ENCODE results near the gene NAA16. TPM values are rescaled to one million over a fixed set of nuclear protein-coding genes. Genes with fewer than 3 reads are reported as not detected.

NAA16 gene
- total and polyA plus RNA-seq, 10 of the 15 experiments (the other 5 are each of a cell fraction or from before 2014, with no cell fraction given): 5.4 to 18.5 (median 13.2) TPM

- no peaks in the 10 kb centered on the region for H3K36me3 ChIP-seq (ENCODE audit: control insufficient read depth in 2 of 2, insufficient read depth in 2 of 2, low read length in 1 of 2)
- ATAC-seq (no peak), FAIRE-seq (no peak), DNase-seq (ENCODE audit: low read depth, low spot score) (no peak)
- no peaks in the 10 kb centered on the region for H3K79me2 ChIP-seq (ENCODE audit: control insufficient read depth, insufficient read depth, low read length)
- intact Hi-C loops (cut with micrococcal nuclease; ENCODE audit: unreplicated experiment) (loop anchor here (5.0 kb wide), 1 partner anchor 243 kb away; no protein-coding TSS in a partner anchor), in situ Hi-C loops (cut with MboI) (no loop called here)
- H3K4me2 ChIP-seq (ENCODE audit: control insufficient read depth, insufficient read depth): no peak overlapping the region
- no peaks in the 10 kb centered on the region for H3K9me3 ChIP-seq (replicated peaks; ENCODE audit: control insufficient read depth, insufficient read depth, low read length)
- H3K9ac ChIP-seq (ENCODE audit: control insufficient read depth, insufficient read depth, low read length): no peak overlapping the region
- ChIA-PET RAD21 (ENCODE audit: unreplicated experiment) (interaction anchor here (1.0 kb wide), 1 partner anchor 243 kb away, joined by 3 read pairs; no protein-coding TSS in a partner anchor), POLR2A (no interaction called here), CTCF (interaction anchor here (1.2 kb wide), 1 partner anchor 243 kb away, joined by 5 read pairs; no protein-coding TSS in a partner anchor), SMC1A (ENCODE audit: uncharacterized antibody, unreplicated experiment) (interaction anchor here (0.5 to 1.3 kb wide), 3 partner anchors 88 to 355 kb away, joined by 3 read pairs; no protein-coding TSS in a partner anchor)
- no peaks in the 10 kb centered on the region for H4K20me1 ChIP-seq (ENCODE audit: control insufficient read depth, insufficient read depth)
- H3K27ac ChIP-seq (ENCODE audit: control insufficient read depth, insufficient read depth): no peak overlapping the region
- WGBS (ENCODE audit: insufficient coverage, insufficient replicate concordance, low lambda C conversion rate, missing lambda C conversion rate): 17% methylated on average over 2 of the region's 2 CpGs
- no peak for TF ChIP-seq YBX1 (IDR thresholded peaks at IDR 0.05)
- no peaks in the 10 kb centered on the region for H3K4me1 ChIP-seq (ENCODE audit: control insufficient read depth, insufficient read depth, low read length)
- no peak overlapping the region for H3K4me3 ChIP-seq
- no peaks in the 10 kb centered on the region; a peak in 1 of 4 replicates for H3K27me3 ChIP-seq (replicated peaks in 1 of 2; ENCODE audit: control insufficient read depth in 2 of 2, insufficient read depth in 2 of 2, low read length in 1 of 2)
- no TSS peak for BruUV-seq (replicated peaks)
- H2AFZ ChIP-seq (ENCODE audit: control insufficient read depth, low read depth, low read length): no peak overlapping the region
Measured at GRCh38 chr13:41409611-41410010, 98.5 kb downstream of the NAA16 start.

DNA sequence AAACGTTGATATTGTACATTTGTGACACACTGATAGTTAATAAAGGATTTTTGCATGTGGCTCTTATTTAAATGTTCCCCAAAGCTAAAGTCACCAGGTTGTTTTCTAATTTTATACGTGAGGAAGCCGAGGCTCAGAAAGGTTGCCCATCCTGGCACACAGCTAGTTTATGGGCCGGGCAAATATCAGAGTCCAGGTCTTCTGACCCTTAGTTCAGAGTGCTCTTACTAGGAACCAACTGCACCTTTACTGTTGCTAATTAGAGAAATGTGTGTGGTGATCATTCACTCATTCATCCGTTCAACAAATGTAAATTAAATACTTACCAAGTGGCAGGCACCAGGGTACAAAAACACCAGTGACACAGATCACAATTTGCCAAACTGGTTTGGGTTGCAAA lies 100.0 kb downstream of the NAA16 start:
- in situ Hi-C loops (cut with MboI): no loop called here
- no peak overlapping the region for H2AFZ ChIP-seq (ENCODE audit: control insufficient read depth, low read depth, low read length)
- H3K4me1 ChIP-seq (ENCODE audit: control insufficient read depth, insufficient read depth, low read length): no peaks in the 10 kb centered on the region
- ChIA-PET RAD21 (ENCODE audit: unreplicated experiment) (no interaction called here), POLR2A (interaction anchor here (0.6 kb wide), 1 partner anchor 690 kb away, joined by 3 read pairs; no protein-coding TSS in a partner anchor), SMC1A (ENCODE audit: uncharacterized antibody, unreplicated experiment) (interaction anchor here (1.2 kb wide), 2 partner anchors 48 to 241 kb away, joined by 4 to 8 read pairs; no protein-coding TSS in a partner anchor), CTCF (interaction anchor here (1.3 to 1.8 kb wide), 2 partner anchors 205 to 238 kb away, joined by 3 to 5 read pairs; no protein-coding TSS in a partner anchor)
- no peak for DNase-seq (ENCODE audit: low read depth, low spot score)
- H3K79me2 ChIP-seq (ENCODE audit: control insufficient read depth, insufficient read depth, low read length): no peaks in the 10 kb centered on the region
- no peaks in the 10 kb centered on the region; a peak in 1 of 4 replicates for H3K27me3 ChIP-seq (replicated peaks in 1 of 2; ENCODE audit: control insufficient read depth in 2 of 2, insufficient read depth in 2 of 2, low read length in 1 of 2)
- H3K4me2 ChIP-seq (ENCODE audit: control insufficient read depth, insufficient read depth): no peak overlapping the region
- H3K4me3 ChIP-seq: no peak overlapping the region
- BruUV-seq (replicated peaks): no TSS peak
- no peaks in the 10 kb centered on the region for H4K20me1 ChIP-seq (ENCODE audit: control insufficient read depth, insufficient read depth)
- WGBS (ENCODE audit: insufficient coverage, insufficient replicate concordance, low lambda C conversion rate, missing lambda C conversion rate): 67% methylated on average over 5 of the region's 5 CpGs
- H3K36me3 ChIP-seq (ENCODE audit: control insufficient read depth in 2 of 2, insufficient read depth in 2 of 2, low read length in 1 of 2): no peaks in the 10 kb centered on the region
- H3K27ac ChIP-seq (ENCODE audit: control insufficient read depth, insufficient read depth): no peak overlapping the region
- no peak overlapping the region for H3K9ac ChIP-seq (ENCODE audit: control insufficient read depth, insufficient read depth, low read length)
- intact Hi-C loops (cut with micrococcal nuclease; ENCODE audit: unreplicated experiment): loop anchor here (5.0 kb wide), 1 partner anchor 241 kb away; no protein-coding TSS in a partner anchor
- no peak for ATAC-seq
- no peak for FAIRE-seq
- H3K9me3 ChIP-seq (replicated peaks; ENCODE audit: control insufficient read depth, insufficient read depth, low read length): no peaks in the 10 kb centered on the region
- no peak for TF ChIP-seq KDM1A (IDR thresholded peaks at IDR 0.05; ENCODE audit: borderline replicate concordance)
- TF ChIP-seq RCOR1 (conservative IDR thresholded peaks at IDR 0.05; ENCODE audit: low read depth, low read length): no peak
- TF ChIP-seq TCF12 (IDR thresholded peaks at IDR 0.05; ENCODE audit: low read depth, low read length): no peak
- TF ChIP-seq, protein P1, sequence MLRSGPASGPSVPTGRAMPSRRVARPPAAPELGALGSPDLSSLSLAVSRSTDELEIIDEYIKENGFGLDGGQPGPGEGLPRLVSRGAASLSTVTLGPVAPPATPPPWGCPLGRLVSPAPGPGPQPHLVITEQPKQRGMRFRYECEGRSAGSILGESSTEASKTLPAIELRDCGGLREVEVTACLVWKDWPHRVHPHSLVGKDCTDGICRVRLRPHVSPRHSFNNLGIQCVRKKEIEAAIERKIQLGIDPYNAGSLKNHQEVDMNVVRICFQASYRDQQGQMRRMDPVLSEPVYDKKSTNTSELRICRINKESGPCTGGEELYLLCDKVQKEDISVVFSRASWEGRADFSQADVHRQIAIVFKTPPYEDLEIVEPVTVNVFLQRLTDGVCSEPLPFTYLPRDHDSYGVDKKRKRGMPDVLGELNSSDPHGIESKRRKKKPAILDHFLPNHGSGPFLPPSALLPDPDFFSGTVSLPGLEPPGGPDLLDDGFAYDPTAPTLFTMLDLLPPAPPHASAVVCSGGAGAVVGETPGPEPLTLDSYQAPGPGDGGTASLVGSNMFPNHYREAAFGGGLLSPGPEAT (IDR thresholded peaks at IDR 0.05; ENCODE audit: low read depth): no peak
- TF ChIP-seq, protein P2, sequence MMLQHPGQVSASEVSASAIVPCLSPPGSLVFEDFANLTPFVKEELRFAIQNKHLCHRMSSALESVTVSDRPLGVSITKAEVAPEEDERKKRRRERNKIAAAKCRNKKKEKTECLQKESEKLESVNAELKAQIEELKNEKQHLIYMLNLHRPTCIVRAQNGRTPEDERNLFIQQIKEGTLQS (IDR thresholded peaks at IDR 0.05; ENCODE audit: borderline replicate concordance, extremely low read depth, low read depth, low read length): no peak
- no peak for TF ChIP-seq FOS (IDR thresholded peaks at IDR 0.05; ENCODE audit: borderline replicate concordance, extremely low read depth, insufficient read length)
- TF ChIP-seq BCL3 (IDR thresholded peaks at IDR 0.05; ENCODE audit: borderline replicate concordance, insufficient read depth, low read depth, low read length, poor library complexity, severe bottlenecking): no peak
- no peak for TF ChIP-seq HDGF (IDR thresholded peaks at IDR 0.05)
- TF ChIP-seq ZNF207 (IDR thresholded peaks at IDR 0.05; ENCODE audit: borderline replicate concordance): no peak
- TF ChIP-seq HCFC1 (IDR thresholded peaks at IDR 0.05; ENCODE audit: low read length): no peak
- TF ChIP-seq NR2C1 (IDR thresholded peaks at IDR 0.05): no peak
- TF ChIP-seq SREBF2 (IDR thresholded peaks at IDR 0.05; ENCODE audit: low read length): no peak

Measured in GM12878 (cell line).